Fibroblast of skin of scalp (primary cell): ENCODE results near the gene IGF1.

ENCODE experiments used
- DNase-seq: peaks from one replicate; pipeline ENCODE4 v3.0.0-alpha.2; 2013

Gene IGF1

DNA sequence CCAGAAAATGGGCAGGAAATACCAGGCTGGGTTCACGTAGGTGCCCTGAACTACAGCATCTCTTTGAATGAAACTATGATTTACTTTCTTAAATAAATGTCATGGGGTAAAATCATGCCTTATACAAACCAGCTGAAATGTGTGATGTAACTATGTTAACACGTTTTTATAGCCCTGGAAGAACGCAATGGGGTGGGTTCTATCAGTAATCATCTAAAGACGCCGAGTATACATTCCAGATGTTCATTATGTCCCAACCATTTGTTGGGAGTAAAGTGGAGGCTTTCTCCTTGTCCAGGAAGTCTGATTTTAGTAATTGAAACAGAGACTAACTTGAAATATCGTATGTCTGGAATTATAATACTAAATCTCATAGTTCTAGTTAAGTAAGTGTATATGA is 16.2 kb upstream of the IGF1 start:
- DNase-seq = no peak

DNA sequence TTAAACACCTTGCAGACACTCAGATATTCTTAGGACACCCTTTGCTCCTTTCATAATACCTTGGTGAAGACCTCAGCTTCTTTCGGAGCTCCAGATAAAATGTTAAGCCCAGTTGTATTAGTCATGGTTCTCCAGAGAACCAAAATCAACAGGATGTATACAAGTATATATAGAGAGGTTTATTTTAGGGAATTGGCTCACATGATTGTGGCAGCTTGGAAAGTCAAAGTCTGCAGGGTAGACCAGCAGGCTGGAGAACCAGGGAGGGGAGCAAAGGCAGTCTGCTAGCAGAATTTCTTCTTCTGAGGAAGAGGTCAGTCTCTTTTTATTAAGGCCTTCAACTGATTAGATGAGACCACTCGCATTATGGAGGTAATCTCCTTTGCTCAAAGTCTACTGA is 6.9 kb upstream of the IGF1 start:
- no peak for DNase-seq

DNA sequence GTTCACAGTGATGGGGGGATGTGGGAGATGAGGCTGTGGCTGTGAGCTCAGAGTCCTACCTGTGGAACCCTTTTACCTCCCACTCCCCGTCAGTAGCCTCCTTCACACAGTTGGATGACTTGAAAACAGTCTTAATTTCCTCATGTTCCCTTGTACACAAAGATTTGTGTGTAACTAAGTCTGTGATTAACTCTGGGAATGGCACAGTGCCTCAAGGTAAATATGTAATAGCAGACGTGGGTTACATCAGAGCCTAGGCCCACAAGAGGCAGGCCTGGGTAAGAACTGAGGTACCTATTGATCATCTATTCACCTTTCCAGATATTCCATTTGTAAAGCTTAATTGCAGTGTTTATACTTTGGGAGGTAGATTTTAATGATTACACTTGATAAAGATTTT is 5.8 kb upstream of the IGF1 start:
- DNase-seq = no peak

DNA sequence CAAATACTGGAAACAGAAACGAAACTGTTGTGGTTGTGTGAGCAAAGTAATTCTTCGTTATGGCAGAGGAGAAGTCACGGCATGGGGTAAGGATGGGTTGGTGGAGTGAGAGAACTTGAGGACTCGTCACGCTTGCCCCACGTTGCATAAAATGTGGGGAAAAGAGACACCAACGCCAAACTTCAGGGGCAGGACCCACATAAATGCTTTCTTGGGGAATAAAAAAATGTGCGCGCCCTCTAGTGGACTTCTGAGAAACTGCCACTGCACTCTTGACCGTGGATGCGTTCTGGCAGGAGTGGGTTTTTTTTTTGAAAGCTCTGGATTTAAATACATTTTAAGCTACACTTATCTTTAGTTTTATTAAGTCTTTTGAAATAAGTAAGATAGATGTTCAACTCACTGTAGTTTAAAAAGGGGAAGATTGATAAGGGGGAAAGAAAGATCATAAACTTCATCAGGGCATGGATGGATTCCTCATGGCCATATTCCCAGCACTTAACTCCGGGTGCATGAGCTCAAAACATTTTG is 4.1 kb upstream of the IGF1 start:
- peak; percentile 69 for DNase-seq

DNA sequence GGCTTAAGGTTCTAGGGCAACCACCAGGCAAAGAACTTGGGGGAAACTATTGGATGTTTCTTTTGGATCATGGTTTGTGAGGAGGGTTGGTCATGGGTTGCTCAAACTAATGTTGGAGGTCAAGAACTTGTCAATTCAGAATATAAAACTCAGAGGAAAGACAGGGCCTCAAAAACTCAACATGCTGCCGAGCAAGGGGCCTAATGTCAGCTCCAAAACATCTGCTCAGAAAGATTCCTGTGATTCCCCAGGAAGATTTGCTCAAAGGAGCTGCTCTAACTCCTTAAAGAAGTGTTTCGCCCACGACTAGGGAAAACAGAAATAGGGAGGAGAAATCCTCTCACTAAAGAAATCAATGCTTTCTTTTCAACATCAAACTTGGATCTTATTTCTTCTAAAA is 3.7 kb upstream of the IGF1 start:
- no peak for DNase-seq

DNA sequence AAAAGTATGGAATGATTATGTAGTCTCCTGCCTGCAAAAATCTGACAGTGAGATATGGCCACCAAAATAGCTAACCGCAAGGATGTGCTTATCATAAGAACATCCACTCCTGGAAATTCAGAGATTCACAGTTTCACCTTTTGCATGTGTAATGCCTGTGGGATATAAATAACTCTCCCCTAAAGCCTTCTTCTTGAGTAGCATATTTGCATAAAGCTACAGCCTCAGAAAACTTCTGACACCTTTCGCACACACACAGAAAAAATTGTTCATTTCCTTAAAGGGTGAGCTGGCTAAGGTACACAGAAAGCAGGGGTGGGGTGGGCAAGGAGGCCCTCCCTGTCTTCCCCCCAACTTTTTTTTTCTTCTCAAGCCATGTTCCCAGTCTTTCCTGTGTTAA is 3.1 kb upstream of the IGF1 start:
- no peak for DNase-seq

DNA sequence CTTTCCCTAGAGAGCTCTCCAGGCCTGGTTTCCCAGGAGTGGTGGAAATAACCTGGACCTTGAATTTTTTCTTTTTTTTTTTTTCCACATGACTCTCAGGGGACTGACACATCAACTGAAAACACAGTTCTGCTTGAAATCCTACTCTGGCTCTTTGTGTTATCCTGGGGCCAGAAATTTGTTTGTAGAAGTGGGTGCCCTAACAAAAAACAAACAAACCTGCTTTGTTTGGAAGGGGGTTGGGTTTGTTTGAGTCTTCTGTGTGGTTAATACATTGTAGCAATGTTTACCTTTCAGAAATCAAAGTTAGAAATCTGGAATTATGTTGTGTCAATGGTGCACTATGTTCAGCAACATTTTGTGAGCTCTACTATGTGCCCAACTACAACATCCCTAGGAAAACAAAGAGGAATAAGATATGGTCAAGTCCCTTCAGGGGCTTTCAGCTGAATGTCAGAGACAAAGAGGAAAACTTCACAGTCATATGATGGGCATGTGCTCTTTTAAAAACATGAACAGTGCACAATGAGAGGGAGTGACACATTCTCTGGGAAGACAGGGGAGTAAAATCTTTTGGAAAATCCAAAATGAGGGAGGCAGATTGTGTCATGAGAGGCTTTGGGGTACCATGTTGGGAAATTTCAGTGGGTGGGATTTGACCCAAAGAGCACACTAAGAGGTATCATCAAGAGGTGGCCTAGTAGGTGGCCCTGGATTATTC is 1.5 kb upstream of the IGF1 start:
- no peak for DNase-seq

DNA sequence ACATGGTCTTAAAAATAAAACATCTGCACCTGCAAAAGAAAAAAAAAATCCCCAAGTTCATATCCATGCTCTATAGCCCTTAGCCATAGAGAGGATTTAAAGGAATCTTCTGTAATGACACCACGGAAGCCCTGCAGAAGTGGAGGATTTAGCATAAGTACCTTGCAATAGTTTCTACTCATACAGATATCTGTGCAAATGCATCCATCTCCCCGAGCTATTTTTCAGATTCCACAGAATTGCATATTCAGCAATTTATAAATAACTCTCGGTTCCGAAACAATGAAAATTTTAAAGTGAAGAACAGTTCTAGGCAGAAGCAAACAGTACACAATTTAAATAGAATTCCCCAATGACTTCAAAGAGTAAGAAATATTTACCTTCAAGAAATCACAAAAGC is 424 bp downstream of the IGF1 start:
- no peak for DNase-seq

DNA sequence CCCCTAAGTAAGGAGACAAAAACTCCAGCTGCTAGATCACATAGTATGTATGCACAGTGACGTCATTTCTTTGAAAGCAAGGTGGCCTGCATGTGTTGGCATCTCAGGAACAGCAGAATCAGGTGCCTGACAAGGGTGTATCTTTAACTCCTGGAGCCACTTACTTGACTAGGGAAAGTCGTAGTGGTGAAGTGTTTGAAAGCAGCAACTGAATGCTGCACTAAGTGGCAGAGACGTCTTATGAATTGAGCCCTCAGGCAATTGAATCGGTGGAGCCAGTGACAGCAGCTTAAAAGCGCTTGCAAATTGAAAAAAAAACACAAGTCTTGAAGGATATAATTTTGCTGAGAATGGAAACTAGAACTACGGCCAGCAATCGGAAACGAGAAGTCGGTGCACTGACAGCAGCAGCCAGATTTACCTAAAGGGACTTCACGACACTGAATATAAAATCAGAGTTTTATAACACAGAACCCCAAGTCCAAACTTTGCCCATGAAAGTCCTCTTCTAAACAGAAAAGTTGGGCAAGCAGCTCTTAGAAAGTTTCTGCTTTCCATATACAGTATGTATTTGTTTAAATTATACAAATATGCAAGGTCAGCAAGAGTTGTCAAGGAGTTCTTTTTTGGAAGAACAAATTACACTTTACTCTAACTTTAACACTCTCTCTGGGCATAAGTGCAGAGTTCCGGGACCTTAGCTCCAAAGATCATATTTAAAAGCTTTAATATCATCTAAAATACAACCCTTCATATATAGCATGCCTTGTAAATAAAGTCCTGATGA is 1.1 kb downstream of the IGF1 start:
- no peak for DNase-seq

DNA sequence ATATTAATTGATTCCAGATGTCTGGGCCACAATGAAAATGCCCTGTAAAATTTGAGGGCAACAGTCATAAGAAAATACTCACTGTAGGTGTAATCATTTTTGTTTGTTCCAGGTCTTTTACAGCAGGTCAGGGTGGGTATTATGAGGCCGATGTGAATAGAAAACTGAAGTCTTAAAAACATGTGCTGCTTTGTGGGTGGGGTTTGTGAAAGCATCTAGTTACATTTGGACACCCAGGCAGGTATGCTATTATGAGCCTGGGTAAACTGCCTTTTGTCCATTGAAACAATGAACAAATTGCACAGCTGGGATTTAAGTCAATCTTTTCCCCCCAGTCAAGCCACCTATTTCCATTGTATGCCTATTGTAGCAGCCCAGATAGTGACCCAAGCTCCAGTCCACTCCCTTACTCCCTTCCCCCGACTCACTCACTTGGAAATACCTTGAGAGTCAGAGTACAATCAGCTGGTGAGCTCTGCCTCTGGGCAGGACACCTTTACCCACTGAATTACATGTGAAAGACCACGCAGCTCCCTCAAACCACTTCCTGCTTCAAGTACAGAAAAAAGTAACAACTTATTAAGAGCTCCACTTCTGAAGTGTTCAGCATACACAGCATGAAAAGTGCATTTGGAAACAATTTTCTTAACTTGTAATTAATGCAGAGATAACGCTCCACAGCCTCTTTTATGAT is 1.8 kb downstream of the IGF1 start:
- DNase-seq = no peak

DNA sequence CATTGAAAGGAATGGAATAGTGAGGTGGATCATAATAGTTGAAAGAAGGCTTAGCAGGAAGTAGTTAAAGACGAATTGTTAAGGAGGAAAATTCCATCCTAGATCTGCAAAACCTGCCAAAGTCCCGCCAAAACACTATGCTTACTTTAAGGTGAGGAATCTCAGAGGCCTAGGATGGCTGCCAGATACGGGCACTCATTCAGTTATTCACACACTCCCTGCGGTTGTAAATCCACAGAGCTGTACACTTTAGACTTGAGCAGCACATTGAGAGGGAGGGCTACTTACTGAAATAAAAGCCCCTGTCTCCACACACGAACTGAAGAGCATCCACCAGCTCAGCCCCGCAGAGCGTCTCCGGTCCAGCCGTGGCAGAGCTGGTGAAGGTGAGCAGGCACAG is 5.0 kb downstream of the IGF1 start:
- DNase-seq = no peak

DNA sequence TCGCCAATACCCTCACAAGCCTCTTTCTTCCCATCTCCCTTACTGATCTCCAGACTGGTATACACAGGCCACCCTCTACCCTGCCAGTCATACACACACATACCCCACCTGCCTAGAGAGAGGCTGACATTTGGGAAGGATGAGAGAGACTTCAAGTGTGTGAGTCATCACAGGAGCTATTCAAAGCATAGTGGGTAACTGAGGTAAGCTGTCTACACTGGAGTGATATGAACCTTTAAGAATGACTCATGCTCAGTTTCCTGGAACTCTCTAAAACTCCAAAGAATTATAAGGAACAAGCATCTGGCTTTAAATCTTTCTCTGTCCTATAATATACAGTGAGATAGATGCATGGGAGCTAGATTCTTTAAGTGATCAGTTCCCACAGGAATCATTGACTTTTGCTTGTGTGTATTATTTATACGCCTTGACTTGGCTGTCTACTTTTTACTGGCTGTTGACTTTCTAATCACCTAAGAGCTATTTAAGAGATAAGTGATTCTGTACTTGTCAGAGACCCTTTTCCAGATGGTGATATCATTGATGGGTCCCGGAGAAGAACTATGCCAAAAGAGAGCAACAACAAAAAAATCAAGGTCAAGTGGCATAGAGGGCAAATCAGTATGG is 5.8 kb downstream of the IGF1 start:
- DNase-seq = no peak

DNA sequence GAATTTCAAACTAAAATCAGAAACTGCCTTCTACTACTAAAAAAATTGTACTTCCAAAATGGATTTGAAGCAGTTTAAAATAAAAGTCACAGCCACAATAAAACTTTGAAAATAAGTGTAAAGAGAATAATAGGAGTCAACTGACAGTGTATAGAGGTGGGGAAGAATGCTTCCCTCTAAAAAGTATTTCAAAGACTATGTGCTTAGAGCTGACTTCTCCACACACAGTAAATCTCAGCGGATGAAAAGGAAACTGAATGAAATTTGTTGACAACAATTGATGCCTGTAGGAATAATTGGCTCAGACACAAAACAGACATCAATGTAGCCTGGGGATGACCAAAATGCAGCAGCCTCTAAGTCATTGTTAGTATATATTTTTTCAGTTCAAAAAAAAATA is 7.9 kb downstream of the IGF1 start:
- no peak for DNase-seq

DNA sequence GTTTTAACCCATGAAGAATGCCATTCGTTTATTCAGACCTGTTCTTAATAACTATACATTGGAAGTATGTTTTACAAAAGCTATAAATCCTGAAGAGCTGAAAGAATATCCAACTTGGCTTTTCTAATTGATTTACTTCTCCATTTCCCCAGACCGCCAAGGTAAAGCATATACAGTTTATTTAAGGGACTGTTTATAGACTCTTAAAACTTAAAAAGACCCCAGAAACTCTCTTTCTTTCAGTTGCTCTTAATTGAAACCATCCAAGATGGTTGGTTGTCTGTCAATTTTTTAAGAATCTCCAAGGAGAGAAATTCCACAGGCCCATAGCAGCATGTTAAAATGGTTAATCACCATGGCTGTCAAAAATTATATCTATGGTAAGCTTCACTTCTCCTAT is 8.8 kb downstream of the IGF1 start:
- no peak for DNase-seq

DNA sequence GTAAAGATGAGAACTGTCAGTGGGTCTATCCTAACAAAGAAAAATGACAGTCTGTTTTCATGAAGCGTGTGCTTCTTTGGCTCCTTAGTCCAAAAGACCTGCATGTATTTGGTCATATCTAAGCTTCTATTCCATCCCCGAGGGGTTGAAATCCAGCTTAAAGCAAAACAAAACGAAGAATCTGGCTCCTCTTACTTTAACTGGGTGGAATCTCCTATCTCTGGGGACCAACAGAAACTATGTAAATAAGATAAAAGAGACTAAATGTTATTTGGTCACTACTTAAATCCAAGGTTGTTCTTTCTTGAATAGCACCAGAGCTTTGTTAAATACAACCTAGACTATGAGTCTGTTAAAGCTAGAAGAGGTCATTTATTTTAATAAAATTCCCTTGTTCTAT is 9.4 kb downstream of the IGF1 start:
- DNase-seq = no peak

DNA sequence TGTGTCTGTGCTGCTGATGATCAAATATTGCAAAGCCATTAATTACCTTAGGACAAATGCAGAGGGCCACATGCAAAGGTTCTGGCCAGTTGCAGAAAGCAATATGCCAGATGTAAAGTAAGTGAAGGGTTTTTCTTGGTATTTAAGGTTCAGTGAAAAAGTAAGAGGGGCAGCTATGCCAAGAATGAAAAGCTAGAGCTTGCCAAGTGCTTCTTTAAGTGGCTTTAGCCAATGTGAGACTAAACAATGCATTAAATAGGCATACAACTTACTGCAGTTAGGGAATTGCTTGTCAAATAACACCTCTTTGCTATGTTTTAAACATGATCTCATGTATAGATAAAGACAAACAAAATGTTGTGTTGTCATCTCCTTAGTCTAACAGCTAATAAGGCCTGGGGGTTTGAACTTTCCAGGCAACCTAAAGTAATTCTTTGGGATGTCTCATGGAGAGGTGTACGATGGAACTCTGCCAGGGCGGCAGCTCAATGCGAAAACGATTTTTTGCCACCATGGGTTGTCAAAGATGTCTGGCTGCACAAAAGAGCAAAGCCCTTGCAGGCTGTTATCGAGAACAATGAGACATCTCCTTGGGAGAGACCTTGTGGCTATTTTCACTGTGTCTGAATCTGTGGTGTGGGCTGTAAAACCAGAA is 12.0 kb downstream of the IGF1 start:
- no peak for DNase-seq

DNA sequence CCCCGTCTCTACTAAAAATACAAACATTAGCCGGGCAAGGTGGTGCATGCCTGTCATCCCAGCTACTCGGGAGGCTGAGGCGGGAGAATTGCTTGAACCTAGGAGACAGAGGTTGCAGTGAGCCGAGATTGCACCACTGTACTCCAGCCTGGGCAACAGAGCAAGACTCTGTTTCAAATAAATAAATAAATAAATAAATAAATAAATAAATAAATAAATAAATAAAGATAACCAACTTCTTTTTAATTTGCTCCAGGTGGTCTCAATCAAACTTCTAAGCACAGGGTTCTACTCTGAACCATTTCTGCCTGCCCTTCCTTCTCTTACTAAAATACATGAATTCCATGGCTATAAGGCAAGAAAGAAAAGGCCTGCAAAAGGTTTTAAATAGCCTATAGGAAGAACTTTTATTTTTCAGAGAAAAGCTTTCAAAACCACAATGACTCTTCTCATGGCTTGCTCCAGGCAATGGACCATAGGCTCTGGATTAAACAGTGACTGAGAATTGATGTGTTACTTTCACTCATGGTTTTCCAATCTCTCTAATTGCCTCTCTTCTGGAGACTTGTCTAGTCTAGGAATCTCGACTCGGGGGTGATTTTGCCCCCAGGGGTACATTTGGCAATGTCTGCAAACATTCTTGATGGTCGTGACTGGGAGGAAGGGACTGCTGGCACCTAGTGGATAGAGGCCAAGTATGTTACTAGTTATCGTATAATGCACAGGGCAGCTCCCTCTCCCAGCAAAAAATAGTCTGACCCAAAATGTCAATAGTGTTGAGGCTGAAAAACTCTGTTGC is 14.4 kb downstream of the IGF1 start:
- DNase-seq = no peak

DNA sequence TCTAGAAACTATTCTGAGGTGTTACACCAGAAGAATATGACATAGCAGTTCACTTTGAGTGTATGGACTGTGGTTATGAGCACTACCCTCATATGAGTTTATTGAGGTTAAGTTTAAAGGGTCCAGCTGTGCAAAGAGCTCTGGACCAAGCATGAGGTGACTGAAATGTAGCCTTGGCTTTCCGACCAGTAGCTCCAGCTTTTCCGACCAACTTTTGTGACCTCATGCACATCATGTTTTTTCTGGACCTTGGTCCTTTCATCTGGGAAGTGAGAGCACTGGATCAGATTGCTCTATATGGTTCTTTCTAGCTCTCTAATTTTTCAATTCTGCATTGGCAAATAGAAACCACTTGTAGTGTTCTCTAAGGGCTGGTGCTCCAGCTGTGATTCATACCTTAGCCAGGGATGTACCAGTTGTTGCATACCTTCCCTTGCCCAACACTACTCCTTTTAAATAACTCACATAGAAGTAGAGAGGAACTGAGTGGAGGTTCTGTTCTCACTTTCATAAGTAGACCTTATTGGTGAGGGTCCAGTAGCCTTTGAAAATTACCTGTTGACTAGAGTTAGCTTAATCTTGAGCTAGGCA is 16.6 kb downstream of the IGF1 start:
- DNase-seq = no peak

DNA sequence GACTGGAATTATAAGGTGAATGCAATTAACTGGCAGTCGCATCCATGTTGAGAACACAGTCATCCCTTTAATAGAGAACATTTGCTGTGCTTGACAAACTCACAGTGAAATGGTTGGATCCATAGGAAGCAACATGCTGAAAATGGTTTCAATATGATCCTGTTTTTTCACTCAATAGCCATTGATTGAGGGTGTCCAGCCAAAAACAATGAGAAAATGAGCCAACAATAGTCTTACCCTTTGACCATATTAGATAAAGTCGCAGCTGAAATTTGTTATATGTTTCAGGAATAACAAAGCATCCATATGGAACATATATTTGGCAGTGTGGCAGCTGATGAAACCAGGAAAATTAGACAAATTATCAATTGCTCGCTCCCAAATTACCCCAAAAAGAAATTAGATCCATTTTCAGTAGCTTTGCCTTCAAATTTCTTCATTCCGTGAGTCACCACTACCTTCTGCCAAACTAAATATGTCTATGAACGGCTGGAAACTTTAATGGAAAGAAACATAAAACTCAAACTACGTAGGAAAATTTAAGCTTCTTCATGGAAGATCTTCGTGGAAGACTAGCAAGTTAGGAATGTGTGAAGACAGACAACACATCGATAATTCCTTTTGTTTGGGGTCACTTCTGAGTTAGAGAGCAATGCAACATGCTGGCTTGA is 17.4 kb downstream of the IGF1 start:
- peak; percentile 45 for DNase-seq

DNA sequence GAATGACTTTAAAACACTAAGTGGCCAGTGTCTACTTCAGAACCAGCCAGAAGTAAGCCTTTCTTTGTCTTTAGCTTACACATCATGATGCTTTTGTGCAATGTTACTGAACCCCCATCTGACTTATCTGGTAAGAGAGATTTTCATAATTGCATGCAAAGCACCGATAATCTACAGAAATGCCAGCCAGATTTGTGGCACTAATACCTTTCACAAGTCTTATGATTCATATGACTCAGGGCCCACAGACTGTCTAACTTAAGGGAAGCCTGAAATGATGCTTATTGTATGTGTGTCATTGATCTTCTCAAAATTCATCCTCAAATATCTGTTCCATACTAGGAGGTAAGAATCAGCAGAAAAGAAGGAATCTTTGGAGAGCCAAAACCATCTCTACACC is 18.0 kb downstream of the IGF1 start:
- no peak for DNase-seq

DNA sequence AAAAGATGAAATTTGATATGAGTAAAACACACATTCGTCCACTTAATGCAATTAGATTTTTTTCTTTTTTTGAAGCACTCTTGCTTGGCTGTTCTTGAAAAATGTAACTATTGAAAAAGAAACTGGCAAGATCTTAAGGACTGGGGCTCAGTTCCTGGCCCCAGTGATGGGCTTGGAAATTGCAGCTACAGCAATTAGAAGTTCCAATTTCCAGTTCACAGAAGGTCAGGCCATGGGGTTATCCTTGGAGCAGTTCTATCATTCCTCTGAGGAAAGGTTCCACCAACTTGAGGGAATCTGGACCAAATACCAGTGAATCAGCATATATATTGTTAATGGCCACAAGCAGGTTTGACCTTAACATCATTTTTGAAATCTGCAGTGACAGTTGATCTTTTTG is 18.9 kb downstream of the IGF1 start:
- DNase-seq = no peak
